Measurements from ENCODE around the gene KNDC1.

DNA sequence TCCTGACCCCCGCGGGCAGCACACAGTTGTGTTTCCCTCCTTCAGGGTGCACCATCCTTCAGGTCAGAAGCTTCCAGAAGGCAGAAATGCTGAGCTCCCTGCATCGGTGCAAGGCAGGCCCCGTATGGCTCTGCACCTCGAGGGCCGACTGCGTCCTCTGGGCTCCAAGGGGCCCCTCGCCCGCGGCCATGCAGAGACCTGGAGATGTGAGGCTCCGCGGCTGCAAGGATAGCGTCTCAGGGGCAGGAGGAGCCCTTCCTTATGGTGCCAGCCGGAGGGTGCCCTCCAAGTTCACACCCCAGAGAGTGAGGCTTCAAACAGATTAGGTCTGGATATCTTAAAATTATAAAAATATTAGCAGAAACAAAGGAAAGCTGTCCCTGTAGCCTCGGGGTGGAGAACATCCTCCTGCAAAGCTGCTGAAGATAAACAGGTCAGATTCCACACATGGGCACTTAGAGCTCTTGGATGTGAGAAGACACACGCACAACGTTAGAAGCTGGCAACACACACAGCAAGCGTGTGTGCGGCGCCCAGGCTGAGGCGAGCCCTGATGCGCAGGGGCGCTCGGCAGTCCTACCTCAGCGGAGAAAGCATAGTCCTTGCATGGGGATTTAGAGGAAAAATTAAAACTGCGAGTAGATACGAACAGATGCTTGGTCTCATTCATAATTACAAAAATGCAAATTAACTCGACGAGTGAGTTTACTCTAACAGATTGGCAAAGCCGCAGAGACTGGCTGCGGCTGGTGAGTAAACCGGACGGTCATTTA lies 20.4 kb downstream of the KNDC1 start:
- TF ChIP-seq ARNT (IDR thresholded peaks at IDR 0.05), result no peak
- TF ChIP-seq SUZ12 (IDR thresholded peaks at IDR 0.05), result no peak
- TF ChIP-seq, protein P1, sequence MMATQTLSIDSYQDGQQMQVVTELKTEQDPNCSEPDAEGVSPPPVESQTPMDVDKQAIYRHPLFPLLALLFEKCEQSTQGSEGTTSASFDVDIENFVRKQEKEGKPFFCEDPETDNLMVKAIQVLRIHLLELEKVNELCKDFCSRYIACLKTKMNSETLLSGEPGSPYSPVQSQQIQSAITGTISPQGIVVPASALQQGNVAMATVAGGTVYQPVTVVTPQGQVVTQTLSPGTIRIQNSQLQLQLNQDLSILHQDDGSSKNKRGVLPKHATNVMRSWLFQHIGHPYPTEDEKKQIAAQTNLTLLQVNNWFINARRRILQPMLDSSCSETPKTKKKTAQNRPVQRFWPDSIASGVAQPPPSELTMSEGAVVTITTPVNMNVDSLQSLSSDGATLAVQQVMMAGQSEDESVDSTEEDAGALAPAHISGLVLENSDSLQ (IDR thresholded peaks at IDR 0.05), result no peak
- TF ChIP-seq FOXM1 (IDR thresholded peaks at IDR 0.05; ENCODE audit: borderline replicate concordance), result no peak
- no peak for TF ChIP-seq SP1 (IDR thresholded peaks at IDR 0.05)
- TF ChIP-seq ELF4 (IDR thresholded peaks at IDR 0.05), result no peak
- no peak for TF ChIP-seq FOXK2 (IDR thresholded peaks at IDR 0.05)
- TF ChIP-seq FOXA1 (IDR thresholded peaks at IDR 0.05), result no peak

Data from HEK293T (cell line).